Measurements from ENCODE around the gene ING2.
A peak's percentile ranks its signal among the peaks of the same experiment; 100 is the strongest.

Gene ING2

DNA sequence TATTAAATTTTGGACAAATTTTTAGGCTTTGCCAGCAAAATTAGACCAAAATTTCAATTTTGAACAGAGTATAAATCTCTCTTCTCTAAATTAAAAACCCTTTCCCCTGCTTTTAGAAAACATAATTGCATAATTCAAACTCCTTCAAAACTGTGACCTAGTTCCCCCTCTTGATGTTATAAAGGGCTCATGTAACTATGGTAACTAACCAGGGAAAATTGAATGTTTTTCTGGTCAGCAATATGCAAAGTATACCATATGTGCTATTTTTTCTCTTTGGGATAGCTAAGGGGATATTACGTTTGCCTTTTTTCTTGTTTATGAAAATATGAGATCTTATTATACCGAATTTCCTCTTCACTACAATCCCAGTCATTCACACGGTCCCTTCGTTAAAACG lies 5.1 kb upstream of the ING2 start:
- Histone ChIP-seq H3K4me3 (ENCODE audit: low read depth, low read length) (no peak overlapping the region), H2AFZ (no peak overlapping the region), H3K9me3 (ENCODE audit: control insufficient read depth, low read length) (no peaks in the 10 kb centered on the region), H3K36me3 (ENCODE audit: control insufficient read depth, insufficient read depth, low read length) (no peaks in the 10 kb centered on the region), H3K4me1 (no peaks in the 10 kb centered on the region), H3K4me2 (ENCODE audit: low read length) (no peak overlapping the region), H3K79me2 (no peaks in the 10 kb centered on the region), H3K27me3 (ENCODE audit: control insufficient read depth, insufficient read depth, low read length) (no peaks in the 10 kb centered on the region), H3K9ac (no peak overlapping the region), H3K27ac (no peak overlapping the region)
- TF ChIP-seq CTCF (IDR thresholded peaks at IDR 0.05), result no peak

GRCh38 chr4:183503497-183504063 lies 1.3 kb upstream of the ING2 start:
- H3K4me1 ChIP-seq, result no peaks in the 10 kb centered on the region
- no peaks in the 10 kb centered on the region for H3K9me3 ChIP-seq (ENCODE audit: control insufficient read depth, low read length)
- peak overlapping the region; percentile 88 for H3K4me3 ChIP-seq (ENCODE audit: low read depth, low read length)
- no peaks in the 10 kb centered on the region for H3K79me2 ChIP-seq
- H3K9ac ChIP-seq, result peak overlapping the region; percentile 19
- H3K4me2 ChIP-seq (ENCODE audit: low read length), result peak overlapping the region; percentile 99
- no peak for TF ChIP-seq CTCF (IDR thresholded peaks at IDR 0.05)
- H3K27ac ChIP-seq, result peak overlapping the region; percentile 96
- H3K36me3 ChIP-seq (ENCODE audit: control insufficient read depth, insufficient read depth, low read length), result no peaks in the 10 kb centered on the region
- peak overlapping the region; percentile 81 for H2AFZ ChIP-seq
- H3K27me3 ChIP-seq (ENCODE audit: control insufficient read depth, insufficient read depth, low read length), result no peaks in the 10 kb centered on the region

- H3K9me3 ChIP-seq (ENCODE audit: control insufficient read depth, low read length), result no peaks in the 10 kb centered on the region
- H3K27me3 ChIP-seq (ENCODE audit: control insufficient read depth, insufficient read depth, low read length), result no peaks in the 10 kb centered on the region
- peak overlapping the region; percentile 96 for H3K27ac ChIP-seq
- H3K9ac ChIP-seq, result no peak overlapping the region
- peak overlapping the region; percentile 90 for H2AFZ ChIP-seq
- no peaks in the 10 kb centered on the region for H3K4me1 ChIP-seq
- no peaks in the 10 kb centered on the region for H3K79me2 ChIP-seq
- no peaks in the 10 kb centered on the region for H3K36me3 ChIP-seq (ENCODE audit: control insufficient read depth, insufficient read depth, low read length)
- H3K4me3 ChIP-seq (ENCODE audit: low read depth, low read length), result peak overlapping the region; percentile 88
- H3K4me2 ChIP-seq (ENCODE audit: low read length), result peak overlapping the region; percentile 99
- TF ChIP-seq CTCF (IDR thresholded peaks at IDR 0.05), result peak; percentile 15
Observed at GRCh38 chr4:183504064-183504929, 561 bp upstream of the ING2 start.

DNA sequence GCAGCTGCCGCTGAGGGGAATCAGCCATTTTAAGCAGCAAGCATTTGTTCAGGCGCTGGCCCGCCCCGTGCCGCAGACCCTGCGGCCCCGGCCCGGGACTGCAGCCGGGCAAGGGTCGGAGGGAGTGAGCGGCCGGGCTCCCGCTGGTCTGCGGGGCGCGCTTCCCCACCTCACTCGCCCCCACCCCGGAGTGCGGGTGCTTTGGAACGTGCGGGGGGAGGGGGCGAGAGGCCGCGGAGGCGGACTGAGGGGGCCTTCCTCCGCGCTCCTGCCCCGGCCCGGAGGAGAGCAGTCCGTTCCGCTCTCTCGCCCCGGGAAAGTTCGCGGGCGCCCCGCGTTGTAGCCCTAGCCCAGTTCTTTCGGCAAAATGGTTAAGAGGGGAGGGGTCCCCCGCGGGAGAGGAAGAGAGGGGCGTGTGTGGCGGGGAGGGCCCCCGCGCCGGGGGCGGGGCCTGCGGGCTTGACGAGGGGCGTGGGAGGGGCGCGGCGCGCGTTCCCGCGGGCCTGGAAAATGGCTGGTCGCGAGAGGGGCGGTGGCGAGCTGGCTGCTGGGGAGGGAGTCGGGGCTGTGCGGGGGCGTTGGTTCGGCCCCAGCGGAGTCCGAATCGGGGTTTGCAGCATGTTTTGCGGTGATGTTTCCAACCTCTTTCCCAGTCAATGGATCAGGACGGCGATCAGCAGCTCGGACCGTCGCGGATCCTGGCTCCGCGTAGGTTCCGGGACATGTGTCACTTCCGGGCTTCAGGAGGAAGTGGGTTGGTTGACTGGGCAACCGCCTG lies 942 bp downstream of the ING2 start:
- no peaks in the 10 kb centered on the region for H3K27me3 ChIP-seq (ENCODE audit: control insufficient read depth, insufficient read depth, low read length)
- no peak for TF ChIP-seq CTCF (IDR thresholded peaks at IDR 0.05)
- no peaks in the 10 kb centered on the region for H3K36me3 ChIP-seq (ENCODE audit: control insufficient read depth, insufficient read depth, low read length)
- peak overlapping the region; percentile 88 for H3K4me3 ChIP-seq (ENCODE audit: low read depth, low read length)
- H3K4me1 ChIP-seq, result no peaks in the 10 kb centered on the region
- H3K79me2 ChIP-seq, result no peaks in the 10 kb centered on the region
- peak overlapping the region; percentile 96 for H3K27ac ChIP-seq
- no peaks in the 10 kb centered on the region for H3K9me3 ChIP-seq (ENCODE audit: control insufficient read depth, low read length)
- peak overlapping the region; percentile 96 for H2AFZ ChIP-seq
- peak overlapping the region; percentile 99 for H3K4me2 ChIP-seq (ENCODE audit: low read length)
- H3K9ac ChIP-seq, result peak overlapping the region; percentile 67

Measured in parathyroid adenoma (tissue), 2 donors.